H9 (cell line): ENCODE results near the gene PACSIN2. TPM values are rescaled to one million over a fixed set of nuclear protein-coding genes. Genes with fewer than 3 reads are reported as not detected.

Experiments used
- DNase-seq: peaks from one replicate; pipeline ENCODE4 v3.0.0-alpha.2; 2017
- H2AFZ ChIP-seq: one replicate; pipeline ENCODE4 v1.6.1; 2013; ENCODE audit warnings: mild to moderate bottlenecking, low read length, control low read depth, moderate library complexity
- H2AK5ac ChIP-seq: 2 replicates; pipeline ENCODE4 v1.6.1; 2013; ENCODE audit warnings: low read length, control low read depth, mixed read lengths; ENCODE audit not compliant: insufficient read length
- H2BK120ac ChIP-seq: one replicate; pipeline ENCODE4 v1.6.1; 2013; ENCODE audit warnings: low read depth, mild to moderate bottlenecking, low read length, control low read depth, inconsistent platforms; ENCODE audit not compliant: poor library complexity, severe bottlenecking
- H2BK12ac ChIP-seq: 2 replicates; pipeline ENCODE4 v1.6.1; 2013; ENCODE audit warnings: low read length, control low read depth, mixed read lengths, low read depth; ENCODE audit not compliant: insufficient read length
- H2BK15ac ChIP-seq: 2 replicates; pipeline ENCODE4 v1.6.1; 2013; ENCODE audit warnings: low read depth, low read length, control low read depth
- H2BK20ac ChIP-seq: one replicate; pipeline ENCODE4 v1.6.1; 2013; ENCODE audit warnings: low read depth, mild to moderate bottlenecking, low read length, control low read depth, inconsistent platforms; ENCODE audit not compliant: poor library complexity, severe bottlenecking
- H2BK5ac ChIP-seq: 2 replicates; pipeline ENCODE4 v1.6.1; 2013; ENCODE audit warnings: low read length, control low read depth, mixed read lengths; ENCODE audit not compliant: insufficient read length
- H3K14ac ChIP-seq: 2 replicates; pipeline ENCODE4 v1.6.1; 2013; ENCODE audit warnings: low read length, control low read depth; ENCODE audit not compliant: insufficient read depth
- H3K18ac ChIP-seq: 2 replicates; pipeline ENCODE4 v1.6.1; 2013; ENCODE audit warnings: low read depth, mild to moderate bottlenecking, mixed read lengths, low read length, control low read depth; ENCODE audit not compliant: insufficient read length
- H3K23ac ChIP-seq: 2 replicates; pipeline ENCODE4 v1.6.1; 2013; ENCODE audit warnings: low read length, control low read depth, mixed read lengths, low read depth; ENCODE audit not compliant: insufficient read length
- H3K23me2 ChIP-seq: 2 replicates; pipeline ENCODE4 v1.6.1; 2013; ENCODE audit warnings: low read depth, mild to moderate bottlenecking, mixed read lengths, low read length, control low read depth; ENCODE audit not compliant: insufficient read length, poor library complexity, severe bottlenecking
- H3K27ac ChIP-seq: 2 replicates; pipeline ENCODE4 v1.5.1; 2013; ENCODE audit warnings: low read length, control low read depth, mixed read lengths, low read depth; ENCODE audit not compliant: insufficient read length
- H3K27me3 ChIP-seq: 2 replicates; pipeline ENCODE4 v1.6.1; 2013; ENCODE audit warnings: low read length, control low read depth, inconsistent platforms; ENCODE audit not compliant: insufficient read depth
- H3K4ac ChIP-seq: 2 replicates; pipeline ENCODE4 v1.6.1; 2013; ENCODE audit warnings: low read depth, mild to moderate bottlenecking, control low read depth, inconsistent platforms, low read length, moderate library complexity
- H3K4me1 ChIP-seq: 2 replicates; pipeline ENCODE4 v1.6.1; 2013; ENCODE audit warnings: low read length, control low read depth, inconsistent platforms; ENCODE audit not compliant: insufficient read depth
- H3K4me2 ChIP-seq: 2 replicates; pipeline ENCODE4 v1.6.1; 2013; ENCODE audit warnings: low read length, control low read depth, mixed read lengths; ENCODE audit not compliant: insufficient read length, insufficient read depth
- H3K56ac ChIP-seq: 2 replicates; pipeline ENCODE4 v1.6.1; 2013; ENCODE audit warnings: low read depth, mild to moderate bottlenecking, mixed read lengths, low read length, control low read depth; ENCODE audit not compliant: insufficient read length
- H3K79me1 ChIP-seq: 2 replicates; pipeline ENCODE4 v1.6.1; 2013; ENCODE audit warnings: low read depth, mild to moderate bottlenecking, moderate library complexity, low read length, control low read depth, inconsistent platforms; ENCODE audit not compliant: insufficient read depth, poor library complexity, severe bottlenecking
- H3K79me2 ChIP-seq: 2 replicates; pipeline ENCODE4 v1.6.1; 2013; ENCODE audit warnings: low read length, control low read depth, inconsistent platforms; ENCODE audit not compliant: insufficient read depth
- H3K9ac ChIP-seq: 2 replicates; pipeline ENCODE4 v1.6.1; 2013; ENCODE audit warnings: low read length, control low read depth, mixed read lengths; ENCODE audit not compliant: insufficient read length; ENCODE audit errors: extremely low read depth
- H3K9me3 ChIP-seq: one replicate; pipeline ENCODE4 v1.6.1; 2013; ENCODE audit warnings: low read depth, low read length, inconsistent platforms; ENCODE audit not compliant: control insufficient read depth
- H3T11ph ChIP-seq: one replicate; pipeline ENCODE4 v1.6.1; 2013; ENCODE audit warnings: mild to moderate bottlenecking, low read length, control low read depth, inconsistent platforms
- H4K20me1 ChIP-seq: one replicate; pipeline ENCODE4 v1.6.1; 2013; ENCODE audit not compliant: control insufficient read depth, insufficient read length, insufficient read depth
- H4K5ac ChIP-seq: 2 replicates; pipeline ENCODE4 v1.6.1; 2013; ENCODE audit warnings: low read depth, mild to moderate bottlenecking, mixed read lengths, low read length, control low read depth; ENCODE audit not compliant: insufficient read length
- H4K8ac ChIP-seq: replicated peaks from 2 replicates; pipeline ENCODE4 v1.6.1; 2013; ENCODE audit warnings: low read length, control low read depth, mixed read lengths, low read depth; ENCODE audit not compliant: insufficient read length
- H4K91ac ChIP-seq: 2 replicates; pipeline ENCODE4 v1.6.1; 2013; ENCODE audit warnings: low read depth, mild to moderate bottlenecking, moderate library complexity, mixed read lengths, low read length, control low read depth; ENCODE audit not compliant: insufficient read length
- H3K27ac Mint-ChIP-seq, 3 experiments: 2 replicates in 2 of 3; 3 replicates in 1 of 3; pipeline ENCODE4 v1.8.0; 2020 to 2021; ENCODE audit warnings: mixed read lengths in 3 of 3, mild to moderate bottlenecking in 1 of 3, moderate library complexity in 1 of 3
- H3K27me3 Mint-ChIP-seq: 2 replicates; pipeline ENCODE4 v1.8.0; 2021; ENCODE audit warnings: low read depth, mild to moderate bottlenecking, moderate library complexity, mixed read lengths
- H3K36me3 Mint-ChIP-seq, 3 experiments: 2 replicates in 2 of 3; 3 replicates in 1 of 3; pipeline ENCODE4 v1.8.0; 2020 to 2021; ENCODE audit warnings: low read depth in 3 of 3, mixed read lengths in 3 of 3; ENCODE audit not compliant: insufficient read depth in 1 of 3
- H3K4me1 Mint-ChIP-seq, 2 experiments: 2 replicates each; pipeline ENCODE4 v1.8.0; 2020; ENCODE audit warnings: mixed read lengths in 2 of 2
- H3K4me3 Mint-ChIP-seq, 2 experiments: 2 replicates in 1 of 2; 3 replicates in 1 of 2; pipeline ENCODE4 v1.8.0; 2020 to 2021; ENCODE audit warnings: mild to moderate bottlenecking in 2 of 2, mixed read lengths in 2 of 2, moderate library complexity in 1 of 2
- H3K9me3 Mint-ChIP-seq, 2 experiments: 2 replicates in 1 of 2; 3 replicates in 1 of 2; pipeline ENCODE4 v1.8.0; 2020; ENCODE audit warnings: mild to moderate bottlenecking in 2 of 2, mixed read lengths in 2 of 2, moderate library complexity in 1 of 2
- CTCF ChIP-seq: fragments of 200-600 bp; sonication (generic); conservative IDR thresholded peaks from 3 replicates; pipeline ENCODE4 v1.8.0; 2021; ENCODE audit warnings: antibody characterized with exemption, mild to moderate bottlenecking
- WGBS: extraction: QIAGEN DNeasy Blood & Tissue Kit; methylation state at CpG from one replicate; pipeline ENCODE4 v1.1.7; 2013; ENCODE audit warnings: missing lambda C conversion rate, low lambda C conversion rate, mixed read lengths; ENCODE audit not compliant: insufficient read length; ENCODE audit errors: extremely low coverage; 5-methylcytosine and 5-hydroxymethylcytosine counted together
- total RNA-seq: library from RNA; stranded (reverse); gene quantifications from 2 replicates; pipeline ENCODE4 v1.2.1, GENCODE V29; 2021

Gene PACSIN2
- total RNA-seq, 1 experiment from 2014 or later = 62.3 TPM

GRCh38 chr22:42967933-42968332, 47.0 kb downstream of the PACSIN2 start:
- H2BK12ac ChIP-seq = no peak overlapping the region
- no peak for DNase-seq
- no peak overlapping the region for H4K8ac ChIP-seq
- Mint-ChIP-seq H3K4me3 (no peak overlapping the region), H3K9me3 (peaks cover 15 to 17% of the 10 kb centered on the region in 2 experiments), H3K4me1 (peaks cover 39 to 46% of the 10 kb centered on the region in 2 experiments), H3K27ac (no peak overlapping the region), H3K36me3 (peaks cover 31 to 47% (median 32%) of the 10 kb centered on the region in 3 experiments), H3K27me3 (peaks cover 3% of the 10 kb centered on the region)
- no peak overlapping the region for H2BK120ac ChIP-seq
- no peak overlapping the region for H3K18ac ChIP-seq
- H3K4ac ChIP-seq = no peak overlapping the region
- no peak overlapping the region for H4K5ac ChIP-seq
- peaks cover 9% of the 10 kb centered on the region for H3K79me1 ChIP-seq
- no peak overlapping the region for H3K14ac ChIP-seq
- H2BK5ac ChIP-seq = no peak overlapping the region
- no peak overlapping the region for H2AFZ ChIP-seq
- peaks cover 13% of the 10 kb centered on the region for H3K4me1 ChIP-seq
- no peak overlapping the region for H2AK5ac ChIP-seq
- WGBS = no CpG with 5 or more reads among the region's 8 CpGs
- H3K27me3 ChIP-seq = no peaks in the 10 kb centered on the region
- H3K79me2 ChIP-seq = peaks cover 2% of the 10 kb centered on the region; the same call in 1 of the 2 replicates
- no peak overlapping the region for H3K9ac ChIP-seq
- no peak overlapping the region for H3K4me2 ChIP-seq
- H3K9me3 ChIP-seq = no peaks in the 10 kb centered on the region
- H3K23ac ChIP-seq = no peak overlapping the region
- no peak overlapping the region for H4K91ac ChIP-seq
- peaks cover 2% of the 10 kb centered on the region for H3K23me2 ChIP-seq
- no peak overlapping the region for H3K27ac ChIP-seq
- TF ChIP-seq CTCF = no peak
- H3T11ph ChIP-seq = no peak overlapping the region
- no peak overlapping the region for H2BK15ac ChIP-seq
- H3K56ac ChIP-seq = no peak overlapping the region
- H4K20me1 ChIP-seq = no peaks in the 10 kb centered on the region
- no peak overlapping the region for H2BK20ac ChIP-seq
